Lower leg skin (tissue), 4 donors: Measurements from ENCODE around the gene C2orf92. TPM values are rescaled to one million over a fixed set of nuclear protein-coding genes. Genes with fewer than 3 reads are reported as not detected.

Source experiments
- DNase-seq, 2 donors: peaks; one replicate each; pipeline ENCODE4 v3.0.0-alpha.2; 2019; ENCODE audit warnings: low spot score in 2 of 2
- H3K4me3 ChIP-seq: fragments of 200-600 bp; sonication (generic); 2 replicates; pipeline ENCODE4 v1.5.1; 2017; ENCODE audit warnings: mild to moderate bottlenecking, low read depth; ENCODE audit not compliant: poor library complexity, severe bottlenecking
- CTCF ChIP-seq, 3 donors: fragments of 450-650 bp; IDR thresholded peaks; one replicate each; pipeline ENCODE4 v1.5.1; 2016; ENCODE audit warnings: antibody characterized with exemption in 3 of 3, mild to moderate bottlenecking in 3 of 3, moderate library complexity in 2 of 3
- POLR2A ChIP-seq, 2 donors: fragments of 450-650 bp; IDR thresholded peaks; one replicate each; pipeline ENCODE4 v1.6.1; 2016 to 2017; ENCODE audit warnings: antibody characterized with exemption in 2 of 2, mild to moderate bottlenecking in 1 of 2, moderate library complexity in 1 of 2
- WGBS, 2 donors: methylation state at CpG; one replicate each; pipeline ENCODE4 v1.1.5; 2018; 5-methylcytosine and 5-hydroxymethylcytosine counted together
- intact Hi-C: fragments of 100-400 bp; cut with DNase I; formaldehyde crosslinking; loops from one replicate; pipeline ENCODE4 v1.15.0; 2023; ENCODE audit warnings: low total_unique reads
- total RNA-seq, 4 donors: library from RNA; depleted of rRNA; stranded (reverse); fragments of >200 nt; gene quantifications; one replicate each; pipeline ENCODE4 v1.1.0, GENCODE V29; 2016

The C2orf92 gene
- total RNA-seq, 4 donors from 2014 or later, result 5.0 to 20.2 (median 13.4) TPM

- intact Hi-C loops, result no loop called here
- WGBS, 2 donors, result 2 to 3% methylated on average over 30 to 50 of the region's 63 CpGs
- peak within 1 kb of the TSS; percentile 99 for H3K4me3 ChIP-seq
- TF ChIP-seq POLR2A (IDR thresholded peaks at IDR 0.05) (no peak), CTCF (IDR thresholded peaks at IDR 0.05) (no peak)
- DNase-seq, result peak; percentile 99 to 100
Observed at GRCh38 chr2:97645695-97646629, 23.6 kb upstream of the C2orf92 start, which contains the start of gene COX5B. TSS of gene COX5B (plus strand) at chr2:97646062. CDS start at chr2:97646087, 25 bp downstream.

- intact Hi-C loops, result no loop called here
- no peak for TF ChIP-seq POLR2A (IDR thresholded peaks at IDR 0.05)
- no peak for TF ChIP-seq CTCF (IDR thresholded peaks at IDR 0.05)
- H3K4me3 ChIP-seq, result no peak overlapping the region
- DNase-seq, result no peak
- 89 to 90% methylated on average over 4 of the region's 4 CpGs for WGBS, 2 donors
Observed at GRCh38 chr2:97646977-97647376, 22.5 kb upstream of the C2orf92 start.

GRCh38 chr2:97651114-97651513, 18.4 kb upstream of the C2orf92 start:
- WGBS, 2 donors, result 71 to 77% methylated on average over 4 of the region's 4 CpGs
- H3K4me3 ChIP-seq, result no peak overlapping the region
- TF ChIP-seq POLR2A (IDR thresholded peaks at IDR 0.05) (no peak), CTCF (IDR thresholded peaks at IDR 0.05) (no peak)
- intact Hi-C loops, result no loop called here
- DNase-seq, result no peak

- no peak for DNase-seq
- WGBS, 2 donors, result 81 to 83% methylated on average over 2 of the region's 2 CpGs
Observed at GRCh38 chr2:97653473-97653872, 16.0 kb upstream of the C2orf92 start.

GRCh38 chr2:97653874-97654273, 15.6 kb upstream of the C2orf92 start:
- no peak for DNase-seq
- H3K4me3 ChIP-seq, result no peak overlapping the region
- no peak for TF ChIP-seq CTCF (IDR thresholded peaks at IDR 0.05)
- intact Hi-C loops, result no loop called here
- WGBS, 2 donors, result 96 to 98% methylated on average over 1 of the region's 1 CpG

More at GRCh38 chr2:97653473-97653872, 16.0 kb upstream of the C2orf92 start:
- TF ChIP-seq CTCF (IDR thresholded peaks at IDR 0.05) (no peak), POLR2A (IDR thresholded peaks at IDR 0.05) (no peak)
- intact Hi-C loops, result no loop called here
- no peak overlapping the region for H3K4me3 ChIP-seq
